Measurements from ENCODE around the gene IQSEC3. TPM values are rescaled to one million over a fixed set of nuclear protein-coding genes. Genes with fewer than 3 reads are reported as not detected.

IQSEC3 gene
- total and polyA plus RNA-seq, 10 of the 15 experiments (the other 5 are each of a cell fraction or from before 2014, with no cell fraction given): not detected

- H3K27ac ChIP-seq (ENCODE audit: control insufficient read depth, insufficient read depth): no peak overlapping the region
- H2AFZ ChIP-seq (ENCODE audit: control insufficient read depth, low read depth, low read length): no peak overlapping the region
- no peak overlapping the region for H3K4me2 ChIP-seq (ENCODE audit: control insufficient read depth, insufficient read depth)
- TF ChIP-seq ELK1 (IDR thresholded peaks at IDR 0.05; ENCODE audit: low read depth, low read length) (no peak), NBN (IDR thresholded peaks at IDR 0.05) (no peak), CREM (IDR thresholded peaks at IDR 0.05; ENCODE audit: low read depth) (no peak)
- DNase-seq (ENCODE audit: low read depth, low spot score) (no peak), FAIRE-seq (no peak), ATAC-seq (no peak)
- H3K4me1 ChIP-seq (ENCODE audit: control insufficient read depth, insufficient read depth, low read length): peaks cover 5% of the 10 kb centered on the region
- no peaks in the 10 kb centered on the region; a peak in 1 of 4 replicates for H3K27me3 ChIP-seq (replicated peaks in 1 of 2; ENCODE audit: control insufficient read depth in 2 of 2, insufficient read depth in 2 of 2, low read length in 1 of 2)
- in situ Hi-C loops (cut with MboI) (no loop called here), intact Hi-C loops (cut with micrococcal nuclease; ENCODE audit: unreplicated experiment) (no loop called here)
- no peaks in the 10 kb centered on the region for H4K20me1 ChIP-seq (ENCODE audit: control insufficient read depth, insufficient read depth)
- H3K4me3 ChIP-seq: no peak overlapping the region
- H3K79me2 ChIP-seq (ENCODE audit: control insufficient read depth, insufficient read depth, low read length): no peaks in the 10 kb centered on the region
- SMC1A ChIA-PET (ENCODE audit: uncharacterized antibody, unreplicated experiment): no interaction called here
- RAD21 ChIA-PET (ENCODE audit: unreplicated experiment): no interaction called here
- 63% methylated on average over 20 of the region's 20 CpGs for WGBS (ENCODE audit: insufficient coverage, insufficient replicate concordance, low lambda C conversion rate, missing lambda C conversion rate)
- POLR2A ChIA-PET: no interaction called here
- H3K9me3 ChIP-seq (replicated peaks; ENCODE audit: control insufficient read depth, insufficient read depth, low read length): no peaks in the 10 kb centered on the region
- no peak overlapping the region for H3K9ac ChIP-seq (ENCODE audit: control insufficient read depth, insufficient read depth, low read length)
- no TSS peak for BruUV-seq (replicated peaks)
- CTCF ChIA-PET: no interaction called here
- no peaks in the 10 kb centered on the region for H3K36me3 ChIP-seq (ENCODE audit: control insufficient read depth in 2 of 2, insufficient read depth in 2 of 2, low read length in 1 of 2)
Measured at GRCh38 chr12:177980-178828, 111.6 kb downstream of the IQSEC3 start.

- Histone ChIP-seq H3K4me1 (ENCODE audit: control insufficient read depth, insufficient read depth, low read length) (peaks cover 5% of the 10 kb centered on the region), H2AFZ (ENCODE audit: control insufficient read depth, low read depth, low read length) (no peak overlapping the region), H3K9me3 (replicated peaks; ENCODE audit: control insufficient read depth, insufficient read depth, low read length) (no peaks in the 10 kb centered on the region), H3K36me3 (ENCODE audit: control insufficient read depth in 2 of 2, insufficient read depth in 2 of 2, low read length in 1 of 2) (no peaks in the 10 kb centered on the region), H3K4me3 (no peak overlapping the region), H4K20me1 (ENCODE audit: control insufficient read depth, insufficient read depth) (no peaks in the 10 kb centered on the region), H3K4me2 (ENCODE audit: control insufficient read depth, insufficient read depth) (no peak overlapping the region), H3K79me2 (ENCODE audit: control insufficient read depth, insufficient read depth, low read length) (no peaks in the 10 kb centered on the region), H3K27ac (ENCODE audit: control insufficient read depth, insufficient read depth) (no peak overlapping the region), H3K9ac (ENCODE audit: control insufficient read depth, insufficient read depth, low read length) (no peak overlapping the region), H3K27me3 (replicated peaks in 1 of 2; ENCODE audit: control insufficient read depth in 2 of 2, insufficient read depth in 2 of 2, low read length in 1 of 2) (no peaks in the 10 kb centered on the region; a peak in 1 of 4 replicates)
- ChIA-PET POLR2A (no interaction called here), CTCF (no interaction called here), RAD21 (ENCODE audit: unreplicated experiment) (no interaction called here), SMC1A (ENCODE audit: uncharacterized antibody, unreplicated experiment) (no interaction called here)
- ATAC-seq (no peak), FAIRE-seq (no peak), DNase-seq (ENCODE audit: low read depth, low spot score) (no peak)
- intact Hi-C loops (cut with micrococcal nuclease; ENCODE audit: unreplicated experiment) (no loop called here), in situ Hi-C loops (cut with MboI) (no loop called here)
- no TSS peak for BruUV-seq (replicated peaks)
- 13% methylated on average over 3 of the region's 3 CpGs for WGBS (ENCODE audit: insufficient coverage, insufficient replicate concordance, low lambda C conversion rate, missing lambda C conversion rate)
- no peak for TF ChIP-seq FOXM1 (IDR thresholded peaks at IDR 0.05; ENCODE audit: low read depth, low read length)
- no peak for TF ChIP-seq USF1 (IDR thresholded peaks at IDR 0.05; ENCODE audit: borderline replicate concordance, extremely low read length, insufficient read depth, low read depth, low read length)
- no peak for TF ChIP-seq SREBF1 (IDR thresholded peaks at IDR 0.05; ENCODE audit: low read length)
- TF ChIP-seq ZNF622 (IDR thresholded peaks at IDR 0.05): no peak
- TF ChIP-seq SUPT20H (IDR thresholded peaks at IDR 0.05; ENCODE audit: borderline replicate concordance, control insufficient read depth, low read depth, low read length): no peak
- TF ChIP-seq ZBTB40 (IDR thresholded peaks at IDR 0.05; ENCODE audit: borderline replicate concordance): no peak
- no peak for TF ChIP-seq SP1 (IDR thresholded peaks at IDR 0.05; ENCODE audit: low read depth, low read length)
- no peak for TF ChIP-seq NR2C2 (IDR thresholded peaks at IDR 0.05; ENCODE audit: borderline replicate concordance, control insufficient read depth, insufficient read length, low read depth)
Measured at GRCh38 chr12:178829-179109, 112.2 kb downstream of the IQSEC3 start.
